ENCODE data around the gene ADGRB2. TPM values are rescaled to one million over a fixed set of nuclear protein-coding genes. Genes with fewer than 3 reads are reported as not detected.

Gene ADGRB2
- total RNA-seq, 4 donors from 2014 or later = 1.1 to 2.2 (median 1.7) TPM; not detected in 1

DNA sequence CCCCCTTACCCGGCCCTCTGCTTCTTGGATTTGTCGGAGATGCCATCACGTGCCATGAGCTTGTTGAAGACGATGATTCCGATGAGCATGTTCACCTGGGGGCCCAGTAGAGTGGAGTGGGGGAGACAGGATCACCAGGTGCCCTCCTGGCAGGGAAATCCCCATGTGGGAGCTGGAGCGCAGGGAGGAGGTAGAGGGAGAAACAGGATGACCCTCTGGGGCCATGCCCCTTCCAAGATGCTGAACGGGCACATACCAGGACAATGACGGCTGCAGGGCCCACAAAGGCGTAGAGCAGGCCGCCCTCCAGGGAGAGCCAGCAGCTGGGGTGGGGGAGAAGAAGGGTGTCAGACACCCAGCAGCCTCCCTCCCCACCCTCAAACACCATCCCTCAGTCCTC lies 28.6 kb downstream of the ADGRB2 start:
- in situ Hi-C loops (cut with MboI; ENCODE audit: low sequenced_read_pairs in 4 of 4) = no loop called here
- intact Hi-C loops (cut with DNase I; ENCODE audit: low total_unique reads) = no loop called here
- no peak for DNase-seq

DNA sequence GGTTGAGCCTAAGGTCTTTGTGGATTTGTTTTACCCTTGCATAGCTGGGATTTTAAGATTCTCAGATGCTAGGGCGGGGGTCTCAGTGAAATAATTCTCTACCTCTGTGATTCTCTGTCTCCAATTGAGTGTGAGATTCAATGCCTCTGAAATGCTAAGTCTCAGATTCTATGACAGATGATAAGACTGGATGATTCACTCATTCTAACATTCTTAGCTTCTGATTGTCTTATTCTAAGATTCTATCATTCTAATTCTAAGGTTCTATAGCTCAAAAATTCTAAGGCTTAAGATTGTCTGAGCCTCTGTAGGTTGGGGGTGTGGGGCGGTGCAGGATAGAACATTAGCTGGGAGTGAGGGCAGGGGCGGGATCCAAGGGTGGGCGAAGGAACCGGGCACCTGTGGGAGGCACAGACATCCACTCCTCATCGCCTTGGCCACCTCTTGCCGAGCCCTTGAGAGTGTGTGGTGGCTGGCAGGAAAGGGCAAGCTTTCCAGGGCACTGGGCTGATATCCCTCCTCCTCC lies 29.5 kb downstream of the ADGRB2 start:
- ATAC-seq = no peak
- H3K27me3 ChIP-seq = no peaks in the 10 kb centered on the region
- no peak overlapping the region for H3K4me3 ChIP-seq
- DNase-seq = no peak
- no peak for TF ChIP-seq POLR2A (IDR thresholded peaks at IDR 0.05)
- TF ChIP-seq, protein P1, sequence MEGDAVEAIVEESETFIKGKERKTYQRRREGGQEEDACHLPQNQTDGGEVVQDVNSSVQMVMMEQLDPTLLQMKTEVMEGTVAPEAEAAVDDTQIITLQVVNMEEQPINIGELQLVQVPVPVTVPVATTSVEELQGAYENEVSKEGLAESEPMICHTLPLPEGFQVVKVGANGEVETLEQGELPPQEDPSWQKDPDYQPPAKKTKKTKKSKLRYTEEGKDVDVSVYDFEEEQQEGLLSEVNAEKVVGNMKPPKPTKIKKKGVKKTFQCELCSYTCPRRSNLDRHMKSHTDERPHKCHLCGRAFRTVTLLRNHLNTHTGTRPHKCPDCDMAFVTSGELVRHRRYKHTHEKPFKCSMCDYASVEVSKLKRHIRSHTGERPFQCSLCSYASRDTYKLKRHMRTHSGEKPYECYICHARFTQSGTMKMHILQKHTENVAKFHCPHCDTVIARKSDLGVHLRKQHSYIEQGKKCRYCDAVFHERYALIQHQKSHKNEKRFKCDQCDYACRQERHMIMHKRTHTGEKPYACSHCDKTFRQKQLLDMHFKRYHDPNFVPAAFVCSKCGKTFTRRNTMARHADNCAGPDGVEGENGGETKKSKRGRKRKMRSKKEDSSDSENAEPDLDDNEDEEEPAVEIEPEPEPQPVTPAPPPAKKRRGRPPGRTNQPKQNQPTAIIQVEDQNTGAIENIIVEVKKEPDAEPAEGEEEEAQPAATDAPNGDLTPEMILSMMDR (IDR thresholded peaks at IDR 0.05 in 4 of 5, conservative IDR thresholded peaks at IDR 0.05 in 1 of 5) = no peak
- no peaks in the 10 kb centered on the region for H3K36me3 ChIP-seq
- no peaks in the 10 kb centered on the region for H3K9me3 ChIP-seq
- intact Hi-C loops (cut with DNase I; ENCODE audit: low total_unique reads) (no loop called here), in situ Hi-C loops (cut with MboI; ENCODE audit: low sequenced_read_pairs in 4 of 4) (no loop called here)
- H3K4me1 ChIP-seq = no peaks in the 10 kb centered on the region
- H3K27ac ChIP-seq = no peak overlapping the region

More for the DNA sequence above, 28.6 kb downstream of the ADGRB2 start:
- ATAC-seq = no peak
- no peak for TF ChIP-seq POLR2A (IDR thresholded peaks at IDR 0.05)
- TF ChIP-seq, protein P1 (IDR thresholded peaks at IDR 0.05 in 4 of 5, conservative IDR thresholded peaks at IDR 0.05 in 1 of 5) = no peak
- Histone ChIP-seq H3K4me1 (no peaks in the 10 kb centered on the region), H3K9me3 (no peaks in the 10 kb centered on the region), H3K4me3 (no peak overlapping the region), H3K36me3 (no peaks in the 10 kb centered on the region), H3K27me3 (no peaks in the 10 kb centered on the region), H3K27ac (no peak overlapping the region)

DNA sequence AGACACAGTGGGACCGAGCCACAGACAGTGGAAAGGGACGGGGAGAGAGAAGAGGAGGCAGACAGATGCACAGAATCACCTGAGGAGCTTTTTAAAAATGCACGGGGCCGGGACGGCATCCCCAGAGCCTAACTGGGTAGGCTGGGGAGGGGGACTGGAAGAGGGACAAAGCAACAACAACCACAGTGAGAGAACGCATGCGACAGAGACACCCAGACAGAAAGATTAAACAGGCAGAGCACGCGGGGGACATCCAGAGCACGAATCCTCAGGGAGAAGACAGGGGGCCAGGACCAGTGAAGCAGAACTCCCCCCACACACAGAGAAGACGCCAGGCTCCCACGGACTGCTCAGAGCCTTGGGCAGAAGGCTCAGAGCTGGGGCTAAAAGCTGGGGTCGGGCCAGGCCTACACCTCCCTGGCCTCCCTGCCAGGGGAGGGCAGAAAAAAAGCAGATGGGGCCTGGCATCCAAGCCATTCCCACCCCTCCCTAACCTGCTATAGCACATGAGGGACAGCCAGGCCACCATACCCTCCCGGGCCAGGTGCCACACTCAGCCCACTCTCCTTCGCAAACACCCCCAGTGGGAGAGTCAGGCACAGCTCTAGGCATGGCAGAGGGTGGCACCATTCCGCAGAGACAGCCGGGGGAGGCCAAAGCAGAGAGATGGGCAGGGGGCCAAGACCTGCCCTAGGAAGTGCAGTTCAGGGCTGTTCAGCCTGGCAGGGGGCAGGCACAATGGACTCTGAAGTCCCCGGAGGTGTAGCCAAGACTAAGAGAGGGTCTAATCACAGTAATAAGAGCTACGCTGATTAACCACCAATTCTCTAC lies 30.5 kb downstream of the ADGRB2 start:
- Histone ChIP-seq H3K27me3 (no peaks in the 10 kb centered on the region), H3K9me3 (no peaks in the 10 kb centered on the region), H3K4me1 (no peaks in the 10 kb centered on the region), H3K36me3 (no peaks in the 10 kb centered on the region), H3K4me3 (no peak overlapping the region), H3K27ac (no peak overlapping the region)
- intact Hi-C loops (cut with DNase I; ENCODE audit: low total_unique reads) (no loop called here), in situ Hi-C loops (cut with MboI; ENCODE audit: low sequenced_read_pairs in 4 of 4) (no loop called here)
- no peak for TF ChIP-seq POLR2A (IDR thresholded peaks at IDR 0.05)
- TF ChIP-seq, protein P1 (IDR thresholded peaks at IDR 0.05 in 4 of 5, conservative IDR thresholded peaks at IDR 0.05 in 1 of 5) = no peak
- no peak for ATAC-seq
- no peak for DNase-seq

DNA sequence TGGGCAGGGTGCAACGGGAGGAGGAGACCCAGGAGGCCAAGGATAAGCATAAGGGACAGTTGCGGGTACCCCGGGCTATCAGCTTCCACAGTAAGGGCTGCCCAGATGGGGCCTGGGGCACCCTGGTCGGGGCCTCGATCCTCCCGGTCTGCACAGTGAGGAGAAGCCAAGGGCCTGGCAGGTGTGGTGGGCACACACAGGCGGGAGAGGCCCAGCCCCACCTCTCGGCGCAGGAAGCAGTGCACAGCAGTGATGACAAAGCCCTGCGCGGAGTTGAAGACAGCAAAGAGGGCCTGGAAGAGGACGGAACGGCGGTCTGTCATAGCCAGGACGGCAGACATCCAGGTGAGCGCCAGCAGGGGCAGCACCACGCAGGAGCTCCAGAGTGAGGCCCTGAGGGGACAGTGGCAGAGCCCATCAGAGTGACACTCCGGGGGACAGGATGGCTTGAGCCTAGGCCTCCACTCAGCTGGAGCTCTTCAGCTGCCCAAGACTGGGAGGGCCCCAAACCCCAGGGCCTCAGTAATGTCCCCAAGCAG lies 31.3 kb downstream of the ADGRB2 start:
- H3K4me1 ChIP-seq = no peaks in the 10 kb centered on the region
- no peak overlapping the region for H3K4me3 ChIP-seq
- DNase-seq (no peak), ATAC-seq (no peak)
- intact Hi-C loops (cut with DNase I; ENCODE audit: low total_unique reads) (no loop called here), in situ Hi-C loops (cut with MboI; ENCODE audit: low sequenced_read_pairs in 4 of 4) (no loop called here)
- H3K27me3 ChIP-seq = no peaks in the 10 kb centered on the region
- no peaks in the 10 kb centered on the region for H3K9me3 ChIP-seq
- TF ChIP-seq, protein P1 (IDR thresholded peaks at IDR 0.05 in 4 of 5, conservative IDR thresholded peaks at IDR 0.05 in 1 of 5) = no peak
- TF ChIP-seq POLR2A (IDR thresholded peaks at IDR 0.05) = no peak
- H3K27ac ChIP-seq = no peak overlapping the region
- H3K36me3 ChIP-seq = no peaks in the 10 kb centered on the region

All from gastrocnemius medialis (tissue), 4 donors.